Caki2 (cell line): ENCODE results near the gene PTPN23. TPM values are rescaled to one million over a fixed set of nuclear protein-coding genes. Genes with fewer than 3 reads are reported as not detected.
A peak's percentile ranks its signal among the peaks of the same experiment; 100 is the strongest.

Experiments used
- DNase-seq: peaks from one replicate; pipeline ENCODE4 v3.0.0-alpha.2; 2015; ENCODE audit warnings: low read depth
- in situ Hi-C: cut with HindIII; loops from 2 replicates; pipeline ENCODE4 v1.10.0; 2016; ENCODE audit warnings: low sequenced_read_pairs, low pct_unique_long_range_greater_than_20kb, mixed read lengths
- total RNA-seq: library from RNA; depleted of rRNA; stranded (reverse); fragments of >200 nt; shearing (Covaris generic); gene quantifications from 2 replicates; pipeline ENCODE4 v1.2.3, GENCODE V29; 2014; ENCODE audit warnings: low replicate concordance

PTPN23 gene
- total RNA-seq, 1 experiment from 2014 or later = 4.0 TPM

- DNase-seq = no peak
- in situ Hi-C loops = no loop called here
Observed at GRCh38 chr3:47413751-47414150, 32.9 kb downstream of the PTPN23 start.

GRCh38 chr3:47414161-47414564 lies 33.3 kb downstream of the PTPN23 start:
- DNase-seq = no peak
- in situ Hi-C loops = no loop called here

GRCh38 chr3:47414666-47415587 lies 34.1 kb downstream of the PTPN23 start:
- in situ Hi-C loops = no loop called here

GRCh38 chr3:47416041-47416440 lies 35.2 kb downstream of the PTPN23 start:
- in situ Hi-C loops = no loop called here
- no peak for DNase-seq

More at GRCh38 chr3:47414666-47415587, 34.1 kb downstream of the PTPN23 start:
- DNase-seq = no peak

DNA sequence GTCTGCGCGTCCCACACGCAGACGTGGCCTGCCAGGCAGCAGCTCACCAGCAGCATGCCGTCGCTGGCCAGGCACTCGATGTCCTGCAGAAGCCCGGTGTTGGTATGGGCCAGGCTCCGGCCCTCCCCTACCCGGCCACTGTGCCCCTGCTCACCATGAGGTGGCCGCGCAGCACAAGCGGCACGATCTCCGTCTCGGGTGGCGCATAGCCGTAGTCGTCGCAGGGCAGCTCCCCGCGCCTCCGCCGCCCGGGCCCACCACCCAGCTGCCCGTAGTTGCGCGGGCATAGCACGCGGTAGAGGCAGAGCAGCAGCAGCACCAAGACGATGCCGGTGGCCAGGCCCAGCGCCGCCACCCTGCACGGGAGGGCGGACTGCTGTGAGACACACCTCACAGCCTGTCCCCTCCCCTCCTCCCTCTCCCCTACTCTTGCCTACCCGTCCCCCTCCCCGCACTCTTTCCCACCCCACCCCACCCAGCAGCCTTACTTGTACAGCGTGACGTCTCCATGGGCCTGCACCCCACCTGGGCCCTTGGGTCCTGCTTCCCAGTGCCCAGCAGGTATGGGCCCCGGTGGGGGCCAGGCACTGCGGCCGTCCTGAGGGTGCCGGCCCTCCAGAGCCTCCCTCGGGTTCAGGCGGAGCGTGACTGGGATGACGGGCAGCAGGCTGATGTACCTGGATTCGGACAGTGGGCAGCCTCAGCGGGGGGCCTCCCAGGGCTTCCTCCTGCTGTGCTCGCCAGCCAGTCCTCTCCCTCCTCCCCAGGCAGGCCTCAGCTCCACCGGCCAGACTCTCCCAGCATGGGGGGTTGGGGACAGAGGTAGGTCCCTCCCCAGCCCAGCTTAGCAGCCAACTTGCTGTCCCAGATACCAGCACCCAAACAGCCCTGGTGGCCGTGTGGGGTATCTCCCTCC lies 37.6 kb downstream of the PTPN23 start:
- in situ Hi-C loops = no loop called here
- no peak for DNase-seq

DNA sequence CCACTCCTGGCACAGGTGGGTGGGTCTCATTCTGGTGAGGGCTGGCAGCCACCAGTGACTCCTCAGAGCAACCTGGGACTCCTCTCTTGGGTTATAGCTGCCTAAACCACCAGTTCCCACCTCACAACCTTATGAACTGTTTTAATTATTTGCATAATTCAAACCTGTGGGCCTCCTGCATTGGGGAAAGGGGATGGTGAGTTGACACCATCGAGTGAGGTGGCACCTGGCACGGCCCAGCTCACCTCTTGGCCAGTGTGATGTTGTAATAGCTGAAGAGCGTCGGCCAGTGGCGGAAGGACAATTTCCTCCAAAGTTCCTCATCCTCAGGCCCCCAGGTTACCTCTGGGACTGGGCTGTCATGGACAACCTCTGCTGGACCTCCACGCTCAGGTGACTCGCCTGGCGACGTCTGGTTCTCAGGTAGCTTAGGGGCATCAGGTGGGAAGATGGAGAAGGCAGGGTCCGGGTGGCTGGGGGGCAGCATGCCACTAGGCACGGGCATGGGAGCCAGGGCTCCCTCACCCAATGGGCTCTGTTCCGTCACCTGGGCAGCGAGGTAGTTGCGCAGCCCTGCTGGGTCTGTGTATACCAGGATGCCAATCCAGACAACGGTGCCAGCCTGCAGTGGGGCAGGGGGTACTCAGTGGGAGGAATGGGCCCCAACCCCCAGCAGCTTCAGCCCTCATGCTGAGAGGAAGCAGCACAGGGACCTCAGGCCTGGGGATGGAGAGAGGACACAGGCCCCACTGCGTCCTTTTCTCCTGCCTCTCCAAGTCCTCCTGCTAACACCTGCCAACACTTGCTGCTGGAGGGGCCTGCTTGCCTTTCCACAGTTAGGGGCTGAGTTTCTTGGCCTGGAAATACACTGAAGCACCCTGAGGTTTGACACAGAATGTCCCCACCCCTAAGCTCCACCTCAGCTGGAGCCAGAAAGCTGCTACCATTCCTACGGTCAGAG lies 38.5 kb downstream of the PTPN23 start:
- in situ Hi-C loops = no loop called here

GRCh38 chr3:47420044-47420430 lies 39.2 kb downstream of the PTPN23 start:
- in situ Hi-C loops = no loop called here
- DNase-seq = no peak

More for the DNA sequence above, 38.5 kb downstream of the PTPN23 start:
- no peak for DNase-seq

DNA sequence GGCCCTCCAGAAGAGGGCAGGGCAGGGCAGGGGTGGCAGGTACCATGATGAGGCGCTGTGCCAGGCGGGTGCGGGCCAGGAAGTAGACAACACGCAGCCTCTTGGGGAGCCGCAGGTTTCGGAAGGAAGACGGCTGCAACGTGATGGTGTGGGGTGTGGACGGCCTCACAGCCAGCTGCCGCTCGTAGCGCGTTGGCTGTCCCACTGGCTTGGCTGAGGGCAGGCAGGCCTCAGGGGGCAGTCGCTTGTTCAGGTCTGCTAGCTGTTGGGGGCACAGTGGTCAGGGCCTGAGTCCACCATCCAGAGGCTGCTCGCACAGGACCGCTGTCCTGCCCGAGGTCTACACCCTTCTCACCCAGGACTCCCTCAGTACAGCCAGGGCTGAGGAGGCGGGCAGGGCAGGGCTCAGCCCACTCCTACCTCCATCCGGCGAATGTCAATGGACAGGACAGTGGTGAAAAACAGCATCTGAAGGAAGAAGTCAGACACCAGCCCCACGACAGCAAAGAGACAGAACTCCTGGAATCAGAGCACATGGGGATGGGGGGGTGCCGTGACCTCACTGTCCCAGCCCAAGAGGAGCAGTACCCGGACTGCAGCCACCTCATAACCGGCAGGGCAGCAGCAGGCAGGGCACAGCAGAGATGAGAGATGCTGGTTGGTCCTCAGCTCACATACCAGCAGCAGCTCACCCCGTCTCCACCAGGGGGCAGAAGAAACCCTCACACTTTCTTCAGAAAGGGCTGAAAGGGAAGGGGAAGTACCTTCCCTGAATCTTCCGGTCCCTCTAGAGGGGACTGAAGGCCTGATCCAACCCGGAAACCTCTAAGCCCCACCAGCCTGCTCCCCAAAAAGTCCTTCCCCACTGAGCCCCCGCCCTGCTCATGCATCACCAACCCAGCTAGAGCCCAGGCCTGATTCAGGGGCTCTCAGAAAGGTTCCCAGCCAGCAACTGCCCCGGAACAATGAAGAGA lies 40.0 kb downstream of the PTPN23 start:
- in situ Hi-C loops = no loop called here
- DNase-seq = peak; percentile 79

GRCh38 chr3:47421741-47422649 lies 41.2 kb downstream of the PTPN23 start:
- no peak for DNase-seq
- in situ Hi-C loops = no loop called here

DNA sequence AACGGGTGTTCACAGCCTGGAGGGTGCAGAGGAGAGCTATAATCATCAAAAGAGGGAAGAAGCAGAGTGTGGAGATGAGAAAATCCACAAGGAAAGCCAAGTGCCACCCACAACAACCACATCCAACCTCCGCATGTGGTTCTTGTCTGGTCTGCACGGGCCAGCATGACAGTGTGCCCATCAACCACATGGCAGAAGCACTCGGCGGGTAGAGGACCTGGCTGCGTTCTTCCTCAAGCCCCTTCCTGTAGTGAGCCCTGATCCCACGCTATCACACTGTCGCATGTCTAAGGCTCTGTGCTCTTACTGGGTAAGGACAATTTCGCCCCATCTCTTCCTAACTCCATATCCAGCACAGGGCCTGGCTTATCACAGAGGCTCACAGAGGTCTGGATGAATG lies 41.9 kb downstream of the PTPN23 start:
- in situ Hi-C loops = no loop called here
- no peak for DNase-seq

- DNase-seq = no peak
- in situ Hi-C loops = no loop called here
Observed at GRCh38 chr3:47423548-47424145, 42.8 kb downstream of the PTPN23 start.

GRCh38 chr3:47424434-47425382 lies 43.9 kb downstream of the PTPN23 start:
- DNase-seq = no peak
- in situ Hi-C loops = no loop called here

- DNase-seq = no peak
- in situ Hi-C loops = no loop called here
Observed at GRCh38 chr3:47425383-47425778, 44.6 kb downstream of the PTPN23 start.

- no peak for DNase-seq
- in situ Hi-C loops = no loop called here
Observed at GRCh38 chr3:47425959-47426358, 45.1 kb downstream of the PTPN23 start.

GRCh38 chr3:47427866-47428265 lies 47.0 kb downstream of the PTPN23 start:
- in situ Hi-C loops = no loop called here

More at GRCh38 chr3:47427866-47428265, 47.0 kb downstream of the PTPN23 start:
- DNase-seq = no peak
